ENCODE results near the gene MGAT4A.
A peak's percentile ranks its signal among the peaks of the same experiment; 100 is the strongest.

MGAT4A gene

DNA sequence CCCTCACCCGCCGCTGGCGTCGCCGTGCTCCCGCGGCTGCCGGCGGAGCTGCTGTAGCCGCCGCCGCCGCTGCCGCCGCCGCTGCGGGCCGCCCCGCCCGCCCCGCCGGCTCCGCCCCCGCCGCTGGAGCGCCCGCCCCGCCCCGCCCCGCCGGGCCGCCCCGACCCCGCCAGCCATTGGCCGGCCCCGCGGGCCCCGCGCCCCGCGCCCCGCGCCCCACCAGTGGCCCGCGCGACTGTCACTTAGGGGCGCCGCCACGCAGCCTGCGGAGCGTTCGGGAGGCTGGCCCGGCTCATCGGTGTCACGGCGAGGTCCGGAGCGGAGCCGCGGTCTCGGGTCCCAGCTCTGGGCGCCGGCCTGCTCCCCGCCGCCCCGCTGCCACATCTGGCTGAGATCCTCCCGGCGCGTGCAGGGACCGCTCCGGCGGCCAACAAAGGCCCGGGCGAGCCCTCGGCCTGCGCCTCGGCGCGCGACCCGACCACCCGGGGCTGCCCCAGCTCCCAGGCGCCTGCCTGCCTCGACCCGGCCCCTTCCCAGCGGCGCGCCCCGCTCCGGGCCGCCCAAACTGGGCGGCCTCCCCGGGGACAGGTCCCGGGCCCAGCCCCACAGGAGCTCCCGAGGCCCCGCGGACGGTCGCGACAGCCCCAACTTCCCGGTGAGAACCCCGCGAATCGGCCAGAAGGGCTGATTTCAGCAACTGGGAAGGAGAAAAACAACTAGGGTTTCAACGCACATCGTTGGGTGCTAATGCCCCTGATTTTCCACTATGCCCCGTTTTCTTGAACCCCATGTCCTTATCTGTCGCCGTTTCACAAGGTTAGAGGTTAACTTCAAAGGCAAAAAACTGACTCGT, at the start of gene MGAT4A:
Gene MGAT4A, minus strand, starts transcription at position 92 of the 853 bp plus-strand sequence. CDS start 4,800 bp downstream, outside the sequence.
- Histone ChIP-seq H3K36me3 (replicated peaks) (no peaks in the 10 kb centered on the region), H3K27me3 (replicated peaks) (peaks cover 14% of the 10 kb centered on the region), H3K27ac (no peak within 1 kb of the TSS), H3K4me3 (ENCODE audit: low read depth, low read length) (peak within 1 kb of the TSS; percentile 50)
- TF ChIP-seq, protein P1, sequence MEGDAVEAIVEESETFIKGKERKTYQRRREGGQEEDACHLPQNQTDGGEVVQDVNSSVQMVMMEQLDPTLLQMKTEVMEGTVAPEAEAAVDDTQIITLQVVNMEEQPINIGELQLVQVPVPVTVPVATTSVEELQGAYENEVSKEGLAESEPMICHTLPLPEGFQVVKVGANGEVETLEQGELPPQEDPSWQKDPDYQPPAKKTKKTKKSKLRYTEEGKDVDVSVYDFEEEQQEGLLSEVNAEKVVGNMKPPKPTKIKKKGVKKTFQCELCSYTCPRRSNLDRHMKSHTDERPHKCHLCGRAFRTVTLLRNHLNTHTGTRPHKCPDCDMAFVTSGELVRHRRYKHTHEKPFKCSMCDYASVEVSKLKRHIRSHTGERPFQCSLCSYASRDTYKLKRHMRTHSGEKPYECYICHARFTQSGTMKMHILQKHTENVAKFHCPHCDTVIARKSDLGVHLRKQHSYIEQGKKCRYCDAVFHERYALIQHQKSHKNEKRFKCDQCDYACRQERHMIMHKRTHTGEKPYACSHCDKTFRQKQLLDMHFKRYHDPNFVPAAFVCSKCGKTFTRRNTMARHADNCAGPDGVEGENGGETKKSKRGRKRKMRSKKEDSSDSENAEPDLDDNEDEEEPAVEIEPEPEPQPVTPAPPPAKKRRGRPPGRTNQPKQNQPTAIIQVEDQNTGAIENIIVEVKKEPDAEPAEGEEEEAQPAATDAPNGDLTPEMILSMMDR (IDR thresholded peaks at IDR 0.05; ENCODE audit: low read depth, low read length, missing control alignments): no peak
- no peak for DNase-seq
- in situ Hi-C loops (cut with HindIII; ENCODE audit: low pct_ligation_motif_present, low sequenced_read_pairs): no loop called here

DNA sequence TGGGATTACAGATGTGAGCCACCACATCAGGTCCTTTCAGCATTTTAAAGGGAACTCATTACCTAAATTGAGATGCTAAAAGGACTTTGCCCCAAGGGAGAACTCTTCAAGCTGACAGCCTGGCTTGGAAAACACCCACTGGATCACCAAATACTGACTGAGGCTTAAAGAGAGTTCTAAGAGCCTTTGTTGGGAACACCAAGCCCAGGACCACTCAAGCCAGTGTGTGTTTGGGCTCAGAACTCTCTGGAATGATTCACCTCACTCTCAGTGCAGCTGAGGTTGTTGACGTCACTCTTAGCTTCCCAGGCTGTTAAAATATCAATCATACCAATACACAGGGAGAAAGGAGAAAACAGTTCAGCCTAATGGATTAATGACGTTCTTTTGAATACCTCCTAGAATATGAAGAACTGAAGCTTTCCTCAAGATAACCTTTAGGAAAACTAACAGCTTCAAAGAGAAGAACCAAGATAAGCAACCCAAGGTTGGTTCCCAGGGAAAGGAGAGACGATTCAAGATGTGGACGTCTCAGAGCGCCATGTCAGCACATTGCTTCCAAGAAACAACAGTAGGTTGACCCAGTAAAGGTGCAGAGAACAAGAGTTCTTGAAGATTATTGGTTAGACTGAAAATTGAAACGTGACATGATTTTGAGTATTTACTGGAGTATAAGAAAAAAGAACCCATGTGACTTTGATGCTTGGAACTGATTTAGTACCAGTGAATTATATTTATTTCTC, 48.0 kb upstream of the MGAT4A start:
- TF ChIP-seq, protein P1 (IDR thresholded peaks at IDR 0.05; ENCODE audit: low read depth, low read length, missing control alignments): no peak
- in situ Hi-C loops (cut with HindIII; ENCODE audit: low pct_ligation_motif_present, low sequenced_read_pairs): no loop called here
- no peaks in the 10 kb centered on the region for H3K36me3 ChIP-seq (replicated peaks)
- H3K4me3 ChIP-seq (ENCODE audit: low read depth, low read length): no peak overlapping the region
- H3K27me3 ChIP-seq (replicated peaks): no peaks in the 10 kb centered on the region
- H3K27ac ChIP-seq: no peak overlapping the region
- no peak for DNase-seq

DNA sequence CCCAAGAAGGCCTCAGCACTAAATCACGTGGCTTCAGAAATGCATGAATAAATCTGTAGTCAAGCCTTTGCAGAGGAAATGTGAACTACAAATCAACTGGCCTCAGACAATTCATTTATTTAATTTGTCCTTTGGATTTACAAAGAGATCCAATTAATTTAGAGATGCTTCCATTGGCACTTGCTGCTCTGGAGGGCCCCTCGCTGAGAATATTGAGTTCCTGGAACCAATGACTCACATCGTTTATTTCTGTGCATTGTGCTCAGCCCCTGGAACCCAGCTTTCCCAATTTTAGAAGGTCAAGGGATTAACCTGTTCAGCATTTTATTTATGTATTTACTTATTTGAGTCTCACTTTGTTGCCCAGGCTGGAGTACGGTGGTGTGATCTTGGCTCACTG, 47.2 kb upstream of the MGAT4A start:
- TF ChIP-seq, protein P1 (IDR thresholded peaks at IDR 0.05; ENCODE audit: low read depth, low read length, missing control alignments): no peak
- Histone ChIP-seq H3K36me3 (replicated peaks) (no peaks in the 10 kb centered on the region), H3K4me3 (ENCODE audit: low read depth, low read length) (no peak overlapping the region), H3K27me3 (replicated peaks) (no peaks in the 10 kb centered on the region), H3K27ac (no peak overlapping the region)
- DNase-seq: no peak
- in situ Hi-C loops (cut with HindIII; ENCODE audit: low pct_ligation_motif_present, low sequenced_read_pairs): no loop called here

DNA sequence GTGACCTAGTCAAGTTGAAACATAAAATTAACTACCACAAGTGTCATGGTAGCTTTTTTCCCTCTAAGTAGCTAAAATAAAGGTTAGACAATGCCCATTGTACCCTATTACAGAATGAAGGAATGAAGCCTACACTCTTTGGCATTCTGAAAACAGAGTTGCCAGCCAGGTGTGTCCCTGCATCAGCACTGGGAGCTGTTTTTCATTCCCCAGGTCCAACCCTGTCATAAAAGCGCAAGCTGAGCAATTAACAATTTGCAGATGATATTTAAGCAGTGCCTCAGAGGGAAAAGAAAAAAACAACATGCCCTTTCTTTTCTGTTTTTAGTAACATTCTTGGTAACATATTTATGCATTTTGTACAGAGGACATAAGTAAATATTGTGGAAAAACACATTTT, 46.8 kb upstream of the MGAT4A start:
- no peak overlapping the region for H3K27ac ChIP-seq
- in situ Hi-C loops (cut with HindIII; ENCODE audit: low pct_ligation_motif_present, low sequenced_read_pairs): no loop called here
- DNase-seq: no peak
- no peaks in the 10 kb centered on the region for H3K36me3 ChIP-seq (replicated peaks)
- H3K27me3 ChIP-seq (replicated peaks): no peaks in the 10 kb centered on the region
- no peak overlapping the region for H3K4me3 ChIP-seq (ENCODE audit: low read depth, low read length)
- TF ChIP-seq, protein P1 (IDR thresholded peaks at IDR 0.05; ENCODE audit: low read depth, low read length, missing control alignments): no peak

DNA sequence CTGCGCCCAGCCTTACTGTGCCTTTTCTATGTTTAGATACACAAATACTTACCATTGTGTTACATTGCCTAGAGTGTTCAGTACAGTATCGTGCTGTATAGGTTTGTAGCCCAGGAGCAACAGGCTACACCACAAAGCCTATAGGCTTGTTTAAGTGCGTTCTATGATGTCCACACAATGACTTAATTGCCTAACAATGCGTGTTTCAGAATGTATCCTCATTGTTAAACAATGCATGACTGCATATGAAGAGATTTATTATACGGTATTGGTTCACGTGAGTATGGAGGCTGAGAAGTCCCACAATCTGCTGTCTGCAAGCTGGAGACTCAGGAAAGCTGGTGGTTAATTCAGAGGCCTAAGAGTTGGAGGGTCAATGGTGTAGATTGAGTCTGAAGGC, 46.1 kb upstream of the MGAT4A start:
- DNase-seq: no peak
- H3K36me3 ChIP-seq (replicated peaks): no peaks in the 10 kb centered on the region
- H3K27me3 ChIP-seq (replicated peaks): no peaks in the 10 kb centered on the region
- no peak overlapping the region for H3K27ac ChIP-seq
- in situ Hi-C loops (cut with HindIII; ENCODE audit: low pct_ligation_motif_present, low sequenced_read_pairs): no loop called here
- no peak overlapping the region for H3K4me3 ChIP-seq (ENCODE audit: low read depth, low read length)
- TF ChIP-seq, protein P1 (IDR thresholded peaks at IDR 0.05; ENCODE audit: low read depth, low read length, missing control alignments): no peak
